HG02678 (cell line): ENCODE measurements around the gene TMEM219.

Source experiments
- ATAC-seq: cut with Tn5 transposase; IDR thresholded peaks from one replicate; pipeline ENCODE4 v1.9.1; 2021; ENCODE audit warnings: mild to moderate bottlenecking, moderate library complexity; ENCODE audit not compliant: unreplicated experiment

Gene TMEM219

DNA sequence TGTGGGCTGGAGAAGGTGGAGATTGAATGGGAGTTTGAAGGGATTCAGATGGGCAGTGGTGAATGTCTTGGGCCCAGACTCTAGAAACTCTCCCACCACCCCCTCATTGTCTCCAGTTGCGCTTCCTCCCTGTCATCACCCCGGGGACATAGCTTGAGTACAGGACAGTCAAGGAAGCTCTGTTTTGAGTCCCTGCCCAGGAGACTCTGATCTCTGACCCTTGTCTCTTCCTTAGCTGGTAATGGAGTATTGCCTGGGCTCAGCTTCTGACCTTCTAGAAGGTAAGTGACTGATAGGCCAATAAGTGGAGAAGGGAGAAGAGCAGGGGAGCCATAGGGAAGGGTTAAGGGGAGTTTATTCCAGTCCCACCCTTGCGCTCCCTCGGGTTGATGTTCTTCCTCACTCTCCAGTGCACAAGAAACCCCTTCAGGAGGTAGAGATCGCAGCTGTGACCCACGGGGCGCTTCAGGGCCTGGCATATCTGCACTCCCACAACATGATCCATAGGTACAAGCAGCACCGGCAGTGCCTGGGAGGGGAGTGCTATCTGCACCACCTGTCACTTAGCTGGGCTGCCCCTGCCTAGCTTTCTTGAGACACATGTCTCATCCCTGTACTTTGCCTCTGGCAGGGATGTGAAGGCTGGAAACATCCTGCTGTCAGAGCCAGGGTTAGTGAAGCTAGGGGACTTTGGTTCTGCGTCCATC is 16.8 kb downstream of the TMEM219 start:
- ATAC-seq, result no peak

- no peak for ATAC-seq
These were observed 20.9 kb downstream of the TMEM219 start for GRCh38 chr16:29982560-29983419.

- no peak for ATAC-seq
These were observed 21.7 kb downstream of the TMEM219 start for GRCh38 chr16:29983420-29984136.

DNA sequence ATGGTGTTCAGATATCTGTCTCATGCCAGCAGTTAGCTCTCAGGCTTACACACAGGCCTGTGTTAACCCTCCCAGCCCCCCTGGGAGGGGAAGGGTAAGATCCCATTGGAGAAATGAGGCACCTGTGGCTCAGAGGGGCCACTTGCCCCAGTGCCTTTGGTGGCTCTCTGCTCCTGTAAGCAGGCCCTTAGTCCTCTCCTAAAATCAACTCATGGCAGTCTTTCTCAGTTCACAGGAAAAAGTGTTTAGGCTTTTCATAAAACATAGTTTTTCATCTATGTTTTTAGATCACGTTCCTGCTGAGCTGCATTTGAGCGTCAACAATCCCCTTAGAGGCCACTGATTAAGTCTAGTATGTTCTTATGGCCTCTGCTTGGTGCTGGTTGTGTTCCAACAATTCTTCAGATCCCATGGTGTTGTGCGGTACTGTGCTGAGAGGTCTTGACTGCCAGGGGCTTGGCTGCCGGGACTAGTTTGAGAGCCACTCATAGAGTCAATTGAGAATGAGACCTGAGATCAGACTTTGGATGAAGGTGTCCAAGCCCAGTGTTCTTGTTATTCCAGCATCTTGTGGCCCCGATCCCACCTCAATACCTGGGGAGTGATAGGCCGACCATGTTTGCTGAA is 22.4 kb downstream of the TMEM219 start:
- ATAC-seq, result no peak

DNA sequence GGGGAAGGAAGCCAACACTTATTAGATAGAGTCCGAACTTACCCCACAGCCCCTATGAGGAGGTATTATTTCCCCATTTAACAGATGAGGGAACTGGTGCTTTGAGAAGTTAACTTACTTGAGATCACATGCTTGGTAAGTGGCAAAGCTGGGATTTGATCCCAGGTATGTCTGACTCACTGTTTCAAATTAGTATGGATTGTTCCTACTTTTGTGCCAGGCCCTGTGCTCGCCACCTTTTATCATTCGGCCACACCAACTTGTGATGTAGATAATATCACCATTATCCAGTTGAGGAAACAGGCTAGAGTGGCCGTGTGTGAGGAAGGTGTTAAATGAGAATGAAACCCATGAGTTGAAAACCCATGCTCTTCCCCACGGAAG is 22.9 kb downstream of the TMEM219 start:
- no peak for ATAC-seq

DNA sequence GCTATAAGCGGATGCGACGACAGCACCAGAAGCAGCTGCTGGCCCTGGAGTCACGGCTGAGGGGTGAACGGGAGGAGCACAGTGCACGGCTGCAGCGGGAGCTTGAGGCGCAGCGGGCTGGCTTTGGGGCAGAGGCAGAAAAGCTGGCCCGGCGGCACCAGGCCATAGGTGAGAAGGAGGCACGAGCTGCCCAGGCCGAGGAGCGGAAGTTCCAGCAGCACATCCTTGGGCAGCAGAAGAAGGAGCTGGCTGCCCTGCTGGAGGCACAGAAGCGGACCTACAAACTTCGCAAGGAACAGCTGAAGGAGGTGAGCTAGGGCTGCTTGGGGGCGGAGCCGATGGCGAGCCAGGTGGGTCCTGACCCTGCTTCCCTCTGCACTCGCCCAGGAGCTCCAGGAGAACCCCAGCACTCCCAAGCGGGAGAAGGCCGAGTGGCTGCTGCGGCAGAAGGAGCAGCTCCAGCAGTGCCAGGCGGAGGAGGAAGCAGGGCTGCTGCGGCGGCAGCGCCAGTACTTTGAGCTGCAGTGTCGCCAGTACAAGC is 23.5 kb downstream of the TMEM219 start:
- no peak for ATAC-seq

DNA sequence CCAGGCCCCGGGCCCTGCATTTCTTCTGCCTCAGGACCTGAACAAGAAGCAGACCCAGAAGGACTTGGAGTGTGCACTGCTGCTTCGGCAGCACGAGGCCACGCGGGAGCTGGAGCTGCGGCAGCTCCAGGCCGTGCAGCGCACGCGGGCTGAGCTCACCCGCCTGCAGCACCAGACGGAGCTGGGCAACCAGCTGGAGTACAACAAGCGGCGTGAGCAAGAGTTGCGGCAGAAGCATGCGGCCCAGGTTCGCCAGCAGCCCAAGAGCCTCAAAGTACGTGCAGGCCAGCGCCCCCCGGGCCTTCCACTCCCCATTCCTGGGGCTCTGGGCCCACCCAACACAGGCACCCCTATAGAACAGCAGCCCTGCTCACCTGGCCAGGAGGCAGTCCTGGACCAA is 24.4 kb downstream of the TMEM219 start:
- ATAC-seq, result no peak

DNA sequence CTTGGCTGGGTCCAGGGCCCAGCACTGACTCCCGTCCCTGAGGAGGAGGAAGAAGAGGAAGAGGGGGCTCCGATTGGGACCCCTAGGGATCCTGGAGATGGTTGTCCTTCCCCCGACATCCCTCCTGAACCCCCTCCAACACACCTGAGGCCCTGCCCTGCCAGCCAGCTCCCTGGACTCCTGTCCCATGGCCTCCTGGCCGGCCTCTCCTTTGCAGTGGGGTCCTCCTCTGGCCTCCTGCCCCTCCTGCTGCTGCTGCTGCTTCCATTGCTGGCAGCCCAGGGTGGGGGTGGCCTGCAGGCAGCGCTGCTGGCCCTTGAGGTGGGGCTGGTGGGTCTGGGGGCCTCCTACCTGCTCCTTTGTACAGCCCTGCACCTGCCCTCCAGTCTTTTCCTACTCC is 25.1 kb downstream of the TMEM219 start:
- ATAC-seq, result no peak

DNA sequence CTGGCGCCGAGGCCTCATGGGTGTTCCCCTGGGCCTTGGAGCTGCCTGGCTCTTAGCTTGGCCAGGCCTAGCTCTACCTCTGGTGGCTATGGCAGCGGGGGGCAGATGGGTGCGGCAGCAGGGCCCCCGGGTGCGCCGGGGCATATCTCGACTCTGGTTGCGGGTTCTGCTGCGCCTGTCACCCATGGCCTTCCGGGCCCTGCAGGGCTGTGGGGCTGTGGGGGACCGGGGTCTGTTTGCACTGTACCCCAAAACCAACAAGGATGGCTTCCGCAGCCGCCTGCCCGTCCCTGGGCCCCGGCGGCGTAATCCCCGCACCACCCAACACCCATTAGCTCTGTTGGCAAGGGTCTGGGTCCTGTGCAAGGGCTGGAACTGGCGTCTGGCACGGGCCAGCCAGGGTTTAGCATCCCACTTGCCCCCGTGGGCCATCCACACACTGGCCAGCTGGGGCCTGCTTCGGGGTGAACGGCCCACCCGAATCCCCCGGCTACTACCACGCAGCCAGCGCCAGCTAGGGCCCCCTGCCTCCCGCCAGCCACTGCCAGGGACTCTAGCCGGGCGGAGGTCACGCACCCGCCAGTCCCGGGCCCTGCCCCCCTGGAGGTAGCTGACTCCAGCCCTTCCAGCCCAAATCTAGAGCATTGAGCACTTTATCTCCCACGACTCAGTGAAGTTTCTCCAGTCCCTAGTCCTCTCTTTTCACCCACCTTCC is 25.6 kb downstream of the TMEM219 start:
- no peak for ATAC-seq

- no peak for ATAC-seq
These were observed 26.6 kb downstream of the TMEM219 start for GRCh38 chr16:29988346-29989075.

- ATAC-seq, result no peak
These were observed 27.4 kb downstream of the TMEM219 start for GRCh38 chr16:29989111-29989858.

GRCh38 chr16:29990034-29990433 is 28.2 kb downstream of the TMEM219 start:
- no peak for ATAC-seq

GRCh38 chr16:29990883-29991570 is 29.1 kb downstream of the TMEM219 start:
- no peak for ATAC-seq

DNA sequence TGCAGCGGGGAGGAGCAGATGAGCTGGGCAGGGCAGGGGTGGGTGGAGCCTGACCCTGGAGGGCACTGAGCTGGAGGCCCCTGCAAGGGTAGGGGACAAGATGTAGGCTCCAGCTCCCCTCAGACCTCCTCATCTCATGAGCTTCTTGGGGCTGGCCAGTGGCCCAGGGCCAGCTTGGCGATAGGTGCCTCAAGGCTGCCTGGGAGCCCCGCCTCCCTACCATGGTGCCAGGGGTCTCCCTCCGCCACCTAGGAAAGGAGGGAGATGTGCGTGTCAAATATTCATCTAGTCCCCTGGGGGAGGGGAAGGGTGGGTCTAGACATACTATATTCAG is 29.7 kb downstream of the TMEM219 start:
- no peak for ATAC-seq

DNA sequence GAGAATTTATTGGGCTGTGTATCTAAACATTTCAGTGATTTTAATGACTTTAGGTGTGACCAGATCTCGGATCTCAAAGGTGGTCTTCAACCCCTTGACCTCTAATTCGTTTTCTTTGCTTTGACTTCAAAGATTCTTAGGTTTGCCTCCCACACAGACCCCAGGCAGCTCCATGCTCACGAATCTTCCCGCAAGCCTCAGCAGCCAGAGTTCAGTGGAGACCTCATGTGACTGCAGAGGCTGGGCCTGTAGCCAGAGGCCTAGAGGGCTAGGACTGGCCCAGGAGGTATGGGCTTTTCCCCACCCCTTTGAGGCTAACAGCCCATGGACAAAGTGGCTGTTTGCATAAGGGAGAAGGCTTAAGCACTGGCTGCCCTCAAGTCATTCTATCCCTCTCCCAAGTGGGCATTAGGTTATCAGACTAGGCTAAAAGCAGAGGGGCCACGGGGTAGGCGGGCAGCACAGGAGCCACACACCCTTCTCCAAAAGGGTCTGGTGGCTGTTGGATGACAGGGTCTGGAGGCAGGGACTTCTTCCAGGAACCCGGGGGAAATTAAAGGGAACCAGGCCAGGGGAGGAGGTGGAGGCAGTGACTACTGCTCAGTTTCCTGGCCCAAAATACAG is 30.6 kb downstream of the TMEM219 start:
- ATAC-seq, result no peak

DNA sequence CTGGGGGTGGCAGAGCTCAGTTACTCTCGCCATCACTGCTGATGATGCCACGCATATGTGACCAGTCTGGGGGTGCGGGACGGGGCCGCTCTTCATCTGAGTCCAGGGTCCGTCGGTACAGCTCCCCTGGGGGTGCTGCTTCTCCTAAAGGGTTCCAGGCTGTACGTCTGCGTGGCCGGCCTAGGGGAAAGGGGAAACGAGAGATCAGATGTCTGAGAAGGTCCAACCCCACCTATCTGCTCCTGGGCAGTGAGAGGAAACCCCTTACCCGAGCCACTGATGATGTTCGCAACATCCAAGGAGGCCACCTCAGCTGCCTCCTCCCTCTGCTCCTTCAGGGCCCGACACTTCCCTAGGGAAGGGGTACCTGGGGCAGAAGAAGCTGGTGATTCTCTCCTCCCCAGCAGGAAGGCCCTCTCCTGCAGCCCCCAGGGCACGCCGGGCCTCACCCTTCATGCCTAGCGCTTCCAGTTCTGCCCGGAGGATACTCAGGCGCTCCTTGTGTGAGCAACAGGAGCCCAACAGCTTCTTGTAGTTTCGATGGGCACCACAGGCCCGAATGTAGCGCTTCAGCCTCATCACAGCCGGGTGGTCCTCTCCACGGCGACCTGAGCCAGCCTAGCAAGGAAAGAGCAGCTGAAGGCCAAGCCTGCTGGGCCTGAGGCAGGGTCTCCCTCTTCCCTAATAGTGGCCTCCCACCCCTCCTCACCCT is 31.5 kb downstream of the TMEM219 start:
- ATAC-seq, result no peak

- no peak for ATAC-seq
These were observed 32.2 kb downstream of the TMEM219 start for GRCh38 chr16:29993903-29994599.
